B cell (primary cell): ENCODE measurements around the gene ARPC1A.

Experiments
- CTCF ChIP-seq: fragments of 200-600 bp; IDR thresholded peaks from one replicate; pipeline ENCODE4 v1.8.0; 2022; ENCODE audit warnings: antibody characterized with exemption, mild to moderate bottlenecking
- EZH2 ChIP-seq: IDR thresholded peaks from 2 replicates; pipeline ENCODE4 v1.6.1; 2012; ENCODE audit warnings: borderline replicate concordance, low read depth, mild to moderate bottlenecking, moderate library complexity, low read length; ENCODE audit not compliant: insufficient read depth, poor library complexity, severe bottlenecking

GRCh38 chr7:99287779-99288534 is 37.7 kb upstream of the ARPC1A start:
- TF ChIP-seq CTCF = no peak
- no peak for TF ChIP-seq EZH2
